Measurements from ENCODE around the gene ELOB. TPM values are rescaled to one million over a fixed set of nuclear protein-coding genes. Genes with fewer than 3 reads are reported as not detected.

ELOB gene
- total RNA-seq, result 256 and 277 TPM in 2 replicates

- H3K9me3 Mint-ChIP-seq, result no peaks in the 10 kb centered on the region
- DNase-seq (ENCODE audit: low spot score), result peak; percentile 87
- H3K27me3 Mint-ChIP-seq (ENCODE audit: insufficient read depth), result no peaks in the 10 kb centered on the region
- H3K4me3 Mint-ChIP-seq, result peak within 1 kb of the TSS; percentile 93
- intact Hi-C loops (cut with micrococcal nuclease), result loop anchor here (1.0 to 5.0 kb wide), 6 partner anchors 24 to 127 kb away; partner anchors contain the start of gene KCTD5
- H3K27ac Mint-ChIP-seq, result peak within 1 kb of the TSS; percentile 94
- peaks cover 12% of the 10 kb centered on the region for H3K36me3 Mint-ChIP-seq (ENCODE audit: low read depth)
- H3K4me1 Mint-ChIP-seq (ENCODE audit: low read depth), result peaks cover 27% of the 10 kb centered on the region
Measured at GRCh38 chr16:2777231-2777902, at the start of gene ELOB. Gene ELOB (minus strand): TSS chr16:2777280. CDS start chr16:2777239, 41 bp downstream.

- Mint-ChIP-seq H3K9me3 (no peaks in the 10 kb centered on the region), H3K4me1 (ENCODE audit: low read depth) (peaks cover 4% of the 10 kb centered on the region), H3K27ac (no peak overlapping the region), H3K4me3 (no peak overlapping the region), H3K27me3 (ENCODE audit: insufficient read depth) (peaks cover 2% of the 10 kb centered on the region), H3K36me3 (ENCODE audit: low read depth) (no peaks in the 10 kb centered on the region)
- intact Hi-C loops (cut with micrococcal nuclease), result no loop called here
- DNase-seq (ENCODE audit: low spot score), result no peak
Measured at GRCh38 chr16:2825906-2826305, 48.8 kb upstream of the ELOB start.

GRCh38 chr16:2825049-2825742, 48.1 kb upstream of the ELOB start:
- Mint-ChIP-seq H3K4me1 (ENCODE audit: low read depth) (no peaks in the 10 kb centered on the region), H3K4me3 (no peak overlapping the region), H3K27me3 (ENCODE audit: insufficient read depth) (peaks cover 2% of the 10 kb centered on the region), H3K27ac (no peak overlapping the region), H3K36me3 (ENCODE audit: low read depth) (no peaks in the 10 kb centered on the region), H3K9me3 (no peaks in the 10 kb centered on the region)
- DNase-seq (ENCODE audit: low spot score), result no peak
- intact Hi-C loops (cut with micrococcal nuclease), result no loop called here

- peaks cover 2% of the 10 kb centered on the region for H3K27me3 Mint-ChIP-seq (ENCODE audit: insufficient read depth)
- no peak overlapping the region for H3K27ac Mint-ChIP-seq
- H3K4me1 Mint-ChIP-seq (ENCODE audit: low read depth), result no peaks in the 10 kb centered on the region
- no peaks in the 10 kb centered on the region for H3K36me3 Mint-ChIP-seq (ENCODE audit: low read depth)
- DNase-seq (ENCODE audit: low spot score), result no peak
- H3K9me3 Mint-ChIP-seq, result no peaks in the 10 kb centered on the region
- intact Hi-C loops (cut with micrococcal nuclease), result no loop called here
- no peak overlapping the region for H3K4me3 Mint-ChIP-seq
Measured at GRCh38 chr16:2824626-2825025, 47.5 kb upstream of the ELOB start.

GRCh38 chr16:2822496-2822895, 45.4 kb upstream of the ELOB start:
- Mint-ChIP-seq H3K4me3 (no peak overlapping the region), H3K27ac (no peak overlapping the region), H3K36me3 (ENCODE audit: low read depth) (no peaks in the 10 kb centered on the region), H3K27me3 (ENCODE audit: insufficient read depth) (no peaks in the 10 kb centered on the region), H3K9me3 (no peaks in the 10 kb centered on the region), H3K4me1 (ENCODE audit: low read depth) (no peaks in the 10 kb centered on the region)
- DNase-seq (ENCODE audit: low spot score), result no peak
- intact Hi-C loops (cut with micrococcal nuclease), result no loop called here

GRCh38 chr16:2822158-2822495, 45.0 kb upstream of the ELOB start:
- Mint-ChIP-seq H3K4me3 (no peak overlapping the region), H3K4me1 (ENCODE audit: low read depth) (no peaks in the 10 kb centered on the region), H3K27ac (no peak overlapping the region), H3K27me3 (ENCODE audit: insufficient read depth) (no peaks in the 10 kb centered on the region), H3K36me3 (ENCODE audit: low read depth) (no peaks in the 10 kb centered on the region), H3K9me3 (no peaks in the 10 kb centered on the region)
- intact Hi-C loops (cut with micrococcal nuclease), result no loop called here
- no peak for DNase-seq (ENCODE audit: low spot score)

- Mint-ChIP-seq H3K4me3 (no peak overlapping the region), H3K36me3 (ENCODE audit: low read depth) (no peaks in the 10 kb centered on the region), H3K9me3 (no peaks in the 10 kb centered on the region), H3K27ac (no peak overlapping the region), H3K4me1 (ENCODE audit: low read depth) (no peaks in the 10 kb centered on the region), H3K27me3 (ENCODE audit: insufficient read depth) (no peaks in the 10 kb centered on the region)
- no peak for DNase-seq (ENCODE audit: low spot score)
- intact Hi-C loops (cut with micrococcal nuclease), result no loop called here
Measured at GRCh38 chr16:2821487-2822157, 44.5 kb upstream of the ELOB start.

- H3K4me1 Mint-ChIP-seq (ENCODE audit: low read depth), result no peaks in the 10 kb centered on the region
- DNase-seq (ENCODE audit: low spot score), result no peak
- H3K36me3 Mint-ChIP-seq (ENCODE audit: low read depth), result no peaks in the 10 kb centered on the region
- H3K27ac Mint-ChIP-seq, result no peak overlapping the region
- H3K4me3 Mint-ChIP-seq, result no peak overlapping the region
- no peaks in the 10 kb centered on the region for H3K9me3 Mint-ChIP-seq
- no peaks in the 10 kb centered on the region for H3K27me3 Mint-ChIP-seq (ENCODE audit: insufficient read depth)
- intact Hi-C loops (cut with micrococcal nuclease), result no loop called here
Measured at GRCh38 chr16:2820836-2821486, 43.9 kb upstream of the ELOB start.

- H3K36me3 Mint-ChIP-seq (ENCODE audit: low read depth), result no peaks in the 10 kb centered on the region
- no peak overlapping the region for H3K27ac Mint-ChIP-seq
- H3K4me3 Mint-ChIP-seq, result no peak overlapping the region
- H3K9me3 Mint-ChIP-seq, result no peaks in the 10 kb centered on the region
- no peaks in the 10 kb centered on the region for H3K27me3 Mint-ChIP-seq (ENCODE audit: insufficient read depth)
- intact Hi-C loops (cut with micrococcal nuclease), result no loop called here
- no peak for DNase-seq (ENCODE audit: low spot score)
- H3K4me1 Mint-ChIP-seq (ENCODE audit: low read depth), result no peaks in the 10 kb centered on the region
Measured at GRCh38 chr16:2819939-2820835, 43.1 kb upstream of the ELOB start.

- intact Hi-C loops (cut with micrococcal nuclease), result no loop called here
- Mint-ChIP-seq H3K27ac (no peak overlapping the region), H3K27me3 (ENCODE audit: insufficient read depth) (no peaks in the 10 kb centered on the region), H3K4me3 (no peak overlapping the region), H3K36me3 (ENCODE audit: low read depth) (no peaks in the 10 kb centered on the region), H3K9me3 (no peaks in the 10 kb centered on the region), H3K4me1 (ENCODE audit: low read depth) (no peaks in the 10 kb centered on the region)
- DNase-seq (ENCODE audit: low spot score), result no peak
Measured at GRCh38 chr16:2819179-2819938, 42.3 kb upstream of the ELOB start.

GRCh38 chr16:2818272-2818876, 41.3 kb upstream of the ELOB start:
- Mint-ChIP-seq H3K27me3 (ENCODE audit: insufficient read depth) (no peaks in the 10 kb centered on the region), H3K27ac (peak overlapping the region; percentile 13), H3K9me3 (no peaks in the 10 kb centered on the region), H3K36me3 (ENCODE audit: low read depth) (no peaks in the 10 kb centered on the region), H3K4me3 (no peak overlapping the region), H3K4me1 (ENCODE audit: low read depth) (no peaks in the 10 kb centered on the region)
- no peak for DNase-seq (ENCODE audit: low spot score)
- intact Hi-C loops (cut with micrococcal nuclease), result no loop called here
